ENCODE measurements around the gene SERPIND1. TPM values are rescaled to one million over a fixed set of nuclear protein-coding genes. Genes with fewer than 3 reads are reported as not detected.

SERPIND1 gene
- total and polyA plus RNA-seq, 2 of the 8 experiments (the other 6 are each of a cell fraction or from before 2014, with no cell fraction given), result not detected

DNA sequence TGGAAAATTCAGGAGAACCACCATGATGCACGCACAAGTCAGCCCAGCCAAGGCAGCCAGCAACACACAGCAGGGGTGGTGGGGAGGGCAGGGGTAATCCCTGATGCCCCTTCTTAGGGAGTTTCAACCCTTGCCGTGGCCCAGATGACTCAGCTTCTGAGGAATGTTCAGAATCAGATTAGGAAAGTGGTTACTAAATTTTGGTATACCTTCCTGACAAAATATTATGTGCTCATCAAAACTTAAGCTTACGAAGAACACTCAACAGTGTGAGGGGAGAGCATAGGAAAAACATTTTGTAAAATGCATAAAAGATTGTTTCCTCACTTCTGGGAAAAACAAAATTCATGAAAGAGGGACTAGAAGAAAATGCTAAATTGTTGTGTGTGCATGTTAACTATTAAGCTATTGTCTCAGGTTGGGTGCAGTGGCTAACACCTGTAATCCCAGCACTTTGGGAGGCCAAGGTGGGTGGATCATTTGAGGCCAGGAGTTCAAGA is 32.1 kb downstream of the SERPIND1 start:
- no peak overlapping the region for H2BK20ac ChIP-seq (ENCODE audit: low read length)
- no peak overlapping the region for H2AK5ac ChIP-seq (ENCODE audit: low read depth, low read length)
- no peaks in the 10 kb centered on the region for H3K79me2 ChIP-seq (ENCODE audit: control insufficient read depth in 1 of 2, insufficient read depth in 2 of 2, low read length in 2 of 2)
- H3K18ac ChIP-seq (ENCODE audit: extremely low read depth, low read length), result no peak overlapping the region
- no peak overlapping the region for H4K91ac ChIP-seq (replicated peaks; ENCODE audit: insufficient read length, low read length)
- H3K23me2 ChIP-seq (ENCODE audit: low read depth, low read length), result no peaks in the 10 kb centered on the region
- no peak overlapping the region for H3K4me3 ChIP-seq (ENCODE audit: extremely low read depth in 1 of 4, insufficient read depth in 2 of 4, low read depth in 3 of 4, low read length in 4 of 4)
- H4K8ac ChIP-seq (ENCODE audit: extremely low read depth, insufficient read depth, low read length), result no peak overlapping the region
- H3K79me1 ChIP-seq (ENCODE audit: low read depth, low read length), result no peaks in the 10 kb centered on the region
- 86% methylated on average over 3 of the region's 3 CpGs; no CpG with 5 or more reads in 1 of the 2 experiments for WGBS, 2 experiments (ENCODE audit: extremely low coverage in 1 of 2, insufficient coverage in 1 of 2, insufficient read length in 1 of 2, insufficient replicate concordance in 2 of 2, low coverage in 1 of 2, low lambda C conversion rate in 2 of 2, missing lambda C conversion rate in 1 of 2)
- FAIRE-seq (no peak), DNase-seq (ENCODE audit: low read depth in 1 of 2, low spot score in 2 of 2) (no peak)
- ChIA-PET CTCF (ENCODE audit: partially characterized antibody) (interaction anchor here (1.0 to 1.5 kb wide), 3 partner anchors 9 to 297 kb away, joined by 3 to 4 read pairs (median 4); no protein-coding TSS in a partner anchor), POLR2A (ENCODE audit: partially characterized antibody) (no interaction called here)
- no peaks in the 10 kb centered on the region for H3K4me1 ChIP-seq (replicated peaks in 1 of 4; ENCODE audit: control insufficient read depth in 3 of 4, insufficient read depth in 4 of 4, low read length in 3 of 4)
- H3K4me2 ChIP-seq (ENCODE audit: insufficient read depth in 1 of 2, low read depth in 2 of 2, low read length in 2 of 2), result no peak overlapping the region
- H3K27me3 ChIP-seq (replicated peaks in 1 of 4; ENCODE audit: control insufficient read depth in 3 of 4, extremely low read depth in 1 of 4, insufficient read depth in 3 of 4, low read length in 3 of 4), result no peaks in the 10 kb centered on the region
- H3K14ac ChIP-seq (ENCODE audit: insufficient read length), result no peak overlapping the region
- H2BK5ac ChIP-seq (ENCODE audit: low read depth, low read length), result no peak overlapping the region
- no peak overlapping the region for H3K27ac ChIP-seq (ENCODE audit: low read depth, low read length)
- peaks cover 0 to 13% (median 5%) of the 10 kb centered on the region in 4 experiments; a peak in 2 of 8 replicates for H3K36me3 ChIP-seq (ENCODE audit: control insufficient read depth in 2 of 4, insufficient read depth in 4 of 4, low read length in 3 of 4)
- no peak overlapping the region for H3K9ac ChIP-seq (replicated peaks in 1 of 4; ENCODE audit: extremely low read depth in 1 of 4, low read depth in 3 of 4, low read length in 3 of 4)
- no peak overlapping the region for H2AFZ ChIP-seq (ENCODE audit: low read length)
- TF ChIP-seq POLR2A (IDR thresholded peaks at IDR 0.05; ENCODE audit: control extremely low read depth in 1 of 2, low read depth in 2 of 2, low read length in 2 of 2), result no peak
- TF ChIP-seq JUND (IDR thresholded peaks at IDR 0.05; ENCODE audit: low read length), result peak; percentile 67; the same call in 1 of the 2 replicates
- H2BK120ac ChIP-seq (replicated peaks; ENCODE audit: low read depth, low read length), result no peak overlapping the region
- no peak overlapping the region for H2BK12ac ChIP-seq (ENCODE audit: low read depth, low read length)
- no peak overlapping the region for H3K4ac ChIP-seq (replicated peaks; ENCODE audit: insufficient read length, low read depth, low read length)
- H3K23ac ChIP-seq (ENCODE audit: insufficient read length), result no peak overlapping the region
- H3K56ac ChIP-seq (replicated peaks; ENCODE audit: insufficient read length, low read depth, low read length), result no peak overlapping the region
- no peaks in the 10 kb centered on the region for H3K9me3 ChIP-seq (ENCODE audit: insufficient read depth in 2 of 2, low read depth in 1 of 2, low read length in 1 of 2)
- H4K5ac ChIP-seq (ENCODE audit: insufficient read length, low read depth, low read length), result no peak overlapping the region
- no peak overlapping the region for H2BK15ac ChIP-seq (ENCODE audit: low read length)
- H4K20me1 ChIP-seq (replicated peaks in 1 of 2; ENCODE audit: control insufficient read depth in 1 of 2, insufficient read depth in 2 of 2, low read length in 2 of 2), result peaks cover 0 to 4% of the 10 kb centered on the region in 2 experiments

Measured in H1 (cell line).